ENCODE measurements around the gene GZMA. TPM values are rescaled to one million over a fixed set of nuclear protein-coding genes. Genes with fewer than 3 reads are reported as not detected.
"Not testable (repeated sequence)": the region's sequence is repeated elsewhere in the genome, so short reads cannot be mapped to it uniquely, and the experiment has no call there.

The GZMA gene
- total RNA-seq, 2 experiments from 2014 or later = not detected

DNA sequence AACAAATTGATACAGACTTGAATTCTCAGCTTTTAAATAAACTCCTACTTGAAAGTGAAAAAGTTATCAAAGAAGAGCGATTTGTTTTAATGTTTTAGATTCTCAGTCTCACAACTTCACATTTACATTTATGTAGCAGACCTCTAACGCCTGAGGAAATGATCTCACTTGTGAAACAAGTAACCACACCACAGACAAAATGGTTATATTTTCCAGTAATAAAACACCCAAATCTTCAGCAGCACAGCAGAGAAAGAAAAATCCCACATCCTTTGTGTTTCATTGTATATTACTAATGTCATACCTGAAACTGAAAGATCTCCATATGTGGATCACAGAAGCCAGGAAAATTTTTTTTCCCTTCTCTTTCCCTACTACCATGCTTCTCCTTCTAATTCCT, 29.8 kb upstream of the GZMA start:
- no peaks in the 10 kb centered on the region for H3K9me2 ChIP-seq (ENCODE audit: insufficient read depth, low read length)
- no peak overlapping the region for H3K4me3 ChIP-seq (ENCODE audit: low read depth, low read length, poor library complexity, severe bottlenecking)
- POLR2A ChIA-PET = interaction anchor here (0.6 kb wide), 1 partner anchor 871 kb away, joined by 3 read pairs; no protein-coding TSS in a partner anchor
- H3K4me2 ChIP-seq (ENCODE audit: low read length) = no peak overlapping the region
- no peak for DNase-seq (ENCODE audit: low spot score)
- no peak overlapping the region for H3K27ac ChIP-seq (ENCODE audit: low read depth, low read length, poor library complexity, severe bottlenecking)
- no peaks in the 10 kb centered on the region for H3K36me3 ChIP-seq (ENCODE audit: insufficient read depth, low read length)
- intact Hi-C loops (cut with micrococcal nuclease; ENCODE audit: unreplicated experiment) = no loop called here
- CTCF ChIA-PET (ENCODE audit: unreplicated experiment) = no interaction called here
- H4K20me1 ChIP-seq (ENCODE audit: insufficient read depth, low read length) = no peaks in the 10 kb centered on the region
- no peaks in the 10 kb centered on the region for H3K9me3 ChIP-seq (ENCODE audit: low read length)
- TF ChIP-seq EZH2phosphoT487 (IDR thresholded peaks at IDR 0.05; ENCODE audit: borderline replicate concordance, low read depth, low read length) (no peak), CTCF (conservative IDR thresholded peaks at IDR 0.05; ENCODE audit: low read length) (no peak)
- no TSS peak for BruUV-seq (replicated peaks)
- H3K79me2 ChIP-seq (ENCODE audit: insufficient read depth, low read depth, low read length) = no peaks in the 10 kb centered on the region
- no peaks in the 10 kb centered on the region for H3K4me1 ChIP-seq (ENCODE audit: insufficient read depth, low read length, poor library complexity, severe bottlenecking)
- H2AFZ ChIP-seq (ENCODE audit: low read length) = no peak overlapping the region

DNA sequence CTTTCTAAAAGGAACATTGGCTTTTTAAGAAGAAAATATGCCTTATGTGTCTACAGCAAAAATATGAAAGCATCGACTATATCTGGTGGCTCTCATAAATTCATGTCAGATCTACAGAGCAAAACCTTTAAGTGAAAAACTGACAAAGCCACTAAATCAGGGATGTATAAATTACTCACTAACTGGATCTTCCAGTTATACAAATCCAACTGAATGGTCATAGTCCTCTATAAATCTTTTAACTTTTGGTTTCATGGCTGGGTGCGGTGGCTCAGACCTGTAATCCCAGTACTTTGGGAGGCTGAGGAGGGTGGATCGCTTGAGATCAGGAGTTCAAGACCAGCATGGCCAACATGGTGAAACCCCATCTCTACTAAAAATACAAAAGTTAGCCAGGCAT, 29.2 kb upstream of the GZMA start:
- intact Hi-C loops (cut with micrococcal nuclease; ENCODE audit: unreplicated experiment) = no loop called here
- BruUV-seq (replicated peaks) = no TSS peak
- Histone ChIP-seq H3K9me3 (ENCODE audit: low read length) (no peaks in the 10 kb centered on the region), H3K4me2 (ENCODE audit: low read length) (no peak overlapping the region), H4K20me1 (ENCODE audit: insufficient read depth, low read length) (no peaks in the 10 kb centered on the region), H3K27ac (ENCODE audit: low read depth, low read length, poor library complexity, severe bottlenecking) (no peak overlapping the region), H3K79me2 (ENCODE audit: insufficient read depth, low read depth, low read length) (no peaks in the 10 kb centered on the region), H3K4me1 (ENCODE audit: insufficient read depth, low read length, poor library complexity, severe bottlenecking) (no peaks in the 10 kb centered on the region), H3K9me2 (ENCODE audit: insufficient read depth, low read length) (no peaks in the 10 kb centered on the region), H3K4me3 (ENCODE audit: low read depth, low read length, poor library complexity, severe bottlenecking) (no peak overlapping the region), H2AFZ (ENCODE audit: low read length) (no peak overlapping the region), H3K36me3 (ENCODE audit: insufficient read depth, low read length) (no peaks in the 10 kb centered on the region)
- CTCF ChIA-PET (ENCODE audit: unreplicated experiment) = no interaction called here
- POLR2A ChIA-PET = no interaction called here
- TF ChIP-seq CTCF (conservative IDR thresholded peaks at IDR 0.05; ENCODE audit: low read length) = no peak
- no peak for TF ChIP-seq EZH2phosphoT487 (IDR thresholded peaks at IDR 0.05; ENCODE audit: borderline replicate concordance, low read depth, low read length)
- DNase-seq (ENCODE audit: low spot score) = no peak

- H3K4me2 ChIP-seq (ENCODE audit: low read length) = no peak overlapping the region
- no peak overlapping the region for H3K27ac ChIP-seq (ENCODE audit: low read depth, low read length, poor library complexity, severe bottlenecking)
- H3K4me1 ChIP-seq (ENCODE audit: insufficient read depth, low read length, poor library complexity, severe bottlenecking) = no peaks in the 10 kb centered on the region
- DNase-seq (ENCODE audit: low spot score) = no peak
- H2AFZ ChIP-seq (ENCODE audit: low read length) = no peak overlapping the region
- no TSS peak for BruUV-seq (replicated peaks)
- ChIA-PET CTCF (ENCODE audit: unreplicated experiment) (no interaction called here), POLR2A (no interaction called here)
- intact Hi-C loops (cut with micrococcal nuclease; ENCODE audit: unreplicated experiment) = no loop called here
- no peak for TF ChIP-seq EZH2phosphoT487 (IDR thresholded peaks at IDR 0.05; ENCODE audit: borderline replicate concordance, low read depth, low read length)
- no peak for TF ChIP-seq CTCF (conservative IDR thresholded peaks at IDR 0.05; ENCODE audit: low read length)
- no peaks in the 10 kb centered on the region for H3K79me2 ChIP-seq (ENCODE audit: insufficient read depth, low read depth, low read length)
- H3K36me3 ChIP-seq (ENCODE audit: insufficient read depth, low read length) = no peaks in the 10 kb centered on the region
- H3K4me3 ChIP-seq (ENCODE audit: low read depth, low read length, poor library complexity, severe bottlenecking) = no peak overlapping the region
- no peaks in the 10 kb centered on the region for H3K9me2 ChIP-seq (ENCODE audit: insufficient read depth, low read length)
- H3K9me3 ChIP-seq (ENCODE audit: low read length) = no peaks in the 10 kb centered on the region
- no peaks in the 10 kb centered on the region for H4K20me1 ChIP-seq (ENCODE audit: insufficient read depth, low read length)
These were observed 20.9 kb upstream of the GZMA start for GRCh38 chr5:55081541-55081940.

GRCh38 chr5:55089301-55089700, 13.1 kb upstream of the GZMA start:
- BruUV-seq (replicated peaks); POLR2A ChIA-PET; CTCF ChIA-PET (ENCODE audit: unreplicated experiment); H2AFZ ChIP-seq (ENCODE audit: low read length); H3K4me2 ChIP-seq (ENCODE audit: low read length); H3K27ac ChIP-seq (ENCODE audit: low read depth, low read length, poor library complexity, severe bottlenecking); H3K9me3 ChIP-seq (ENCODE audit: low read length); H3K4me3 ChIP-seq (ENCODE audit: low read depth, low read length, poor library complexity, severe bottlenecking); H3K36me3 ChIP-seq (ENCODE audit: insufficient read depth, low read length); H3K79me2 ChIP-seq (ENCODE audit: insufficient read depth, low read depth, low read length); DNase-seq (ENCODE audit: low spot score); intact Hi-C loops (cut with micrococcal nuclease; ENCODE audit: unreplicated experiment); H3K4me1 ChIP-seq (ENCODE audit: insufficient read depth, low read length, poor library complexity, severe bottlenecking); H3K9me2 ChIP-seq (ENCODE audit: insufficient read depth, low read length); H4K20me1 ChIP-seq (ENCODE audit: insufficient read depth, low read length): not testable (repeated sequence)

- CTCF ChIA-PET (ENCODE audit: unreplicated experiment); H3K4me1 ChIP-seq (ENCODE audit: insufficient read depth, low read length, poor library complexity, severe bottlenecking); DNase-seq (ENCODE audit: low spot score); POLR2A ChIA-PET; H3K79me2 ChIP-seq (ENCODE audit: insufficient read depth, low read depth, low read length); intact Hi-C loops (cut with micrococcal nuclease; ENCODE audit: unreplicated experiment); H3K4me2 ChIP-seq (ENCODE audit: low read length); H3K9me3 ChIP-seq (ENCODE audit: low read length); H3K9me2 ChIP-seq (ENCODE audit: insufficient read depth, low read length); H2AFZ ChIP-seq (ENCODE audit: low read length); H3K36me3 ChIP-seq (ENCODE audit: insufficient read depth, low read length); H3K27ac ChIP-seq (ENCODE audit: low read depth, low read length, poor library complexity, severe bottlenecking); BruUV-seq (replicated peaks); H3K4me3 ChIP-seq (ENCODE audit: low read depth, low read length, poor library complexity, severe bottlenecking); H4K20me1 ChIP-seq (ENCODE audit: insufficient read depth, low read length): not testable (repeated sequence)
These were observed 11.4 kb upstream of the GZMA start for GRCh38 chr5:55091011-55091410.

Measured in OCI-LY7 (cell line).